ENCODE data around the gene SEC31B.

SEC31B gene, protein sequence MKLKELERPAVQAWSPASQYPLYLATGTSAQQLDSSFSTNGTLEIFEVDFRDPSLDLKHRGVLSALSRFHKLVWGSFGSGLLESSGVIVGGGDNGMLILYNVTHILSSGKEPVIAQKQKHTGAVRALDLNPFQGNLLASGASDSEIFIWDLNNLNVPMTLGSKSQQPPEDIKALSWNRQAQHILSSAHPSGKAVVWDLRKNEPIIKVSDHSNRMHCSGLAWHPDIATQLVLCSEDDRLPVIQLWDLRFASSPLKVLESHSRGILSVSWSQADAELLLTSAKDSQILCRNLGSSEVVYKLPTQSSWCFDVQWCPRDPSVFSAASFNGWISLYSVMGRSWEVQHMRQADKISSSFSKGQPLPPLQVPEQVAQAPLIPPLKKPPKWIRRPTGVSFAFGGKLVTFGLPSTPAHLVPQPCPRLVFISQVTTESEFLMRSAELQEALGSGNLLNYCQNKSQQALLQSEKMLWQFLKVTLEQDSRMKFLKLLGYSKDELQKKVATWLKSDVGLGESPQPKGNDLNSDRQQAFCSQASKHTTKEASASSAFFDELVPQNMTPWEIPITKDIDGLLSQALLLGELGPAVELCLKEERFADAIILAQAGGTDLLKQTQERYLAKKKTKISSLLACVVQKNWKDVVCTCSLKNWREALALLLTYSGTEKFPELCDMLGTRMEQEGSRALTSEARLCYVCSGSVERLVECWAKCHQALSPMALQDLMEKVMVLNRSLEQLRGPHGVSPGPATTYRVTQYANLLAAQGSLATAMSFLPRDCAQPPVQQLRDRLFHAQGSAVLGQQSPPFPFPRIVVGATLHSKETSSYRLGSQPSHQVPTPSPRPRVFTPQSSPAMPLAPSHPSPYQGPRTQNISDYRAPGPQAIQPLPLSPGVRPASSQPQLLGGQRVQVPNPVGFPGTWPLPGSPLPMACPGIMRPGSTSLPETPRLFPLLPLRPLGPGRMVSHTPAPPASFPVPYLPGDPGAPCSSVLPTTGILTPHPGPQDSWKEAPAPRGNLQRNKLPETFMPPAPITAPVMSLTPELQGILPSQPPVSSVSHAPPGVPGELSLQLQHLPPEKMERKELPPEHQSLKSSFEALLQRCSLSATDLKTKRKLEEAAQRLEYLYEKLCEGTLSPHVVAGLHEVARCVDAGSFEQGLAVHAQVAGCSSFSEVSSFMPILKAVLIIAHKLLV

DNA sequence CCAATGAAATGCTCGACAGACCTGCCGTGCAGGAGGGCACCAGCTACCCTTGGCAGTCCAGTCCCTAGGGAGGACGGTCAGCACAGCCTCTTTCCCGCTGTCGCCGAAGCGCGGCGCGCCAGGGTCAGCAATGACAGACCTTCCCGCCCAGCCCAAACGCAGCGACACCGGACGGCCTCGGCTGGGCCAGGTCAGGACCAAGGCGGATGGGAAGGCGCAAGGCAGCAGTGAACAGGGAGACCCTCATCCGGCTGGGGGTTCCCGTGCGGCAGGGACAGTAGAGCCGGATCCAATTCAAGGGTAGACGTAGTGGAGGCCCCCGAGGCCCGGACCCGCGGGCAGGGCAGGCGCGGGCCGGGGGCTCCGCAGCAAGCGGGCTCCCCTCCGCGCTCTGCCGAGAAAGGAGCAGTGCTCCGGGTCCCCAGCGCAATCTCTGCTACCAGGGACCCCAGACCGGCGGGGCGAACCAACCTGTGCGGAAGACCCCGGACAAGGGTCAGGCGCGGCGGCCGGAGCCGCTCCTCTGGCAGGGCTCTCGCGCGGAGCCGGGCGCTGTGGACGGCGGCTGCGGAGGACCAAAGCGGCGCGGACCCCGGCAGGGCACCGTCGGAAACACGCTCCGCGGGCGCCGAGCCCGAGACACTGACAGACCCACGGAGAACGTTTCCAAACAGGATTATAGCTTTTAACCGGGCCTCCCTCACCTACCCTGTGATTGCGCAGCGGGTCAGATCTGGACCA, at the start of gene SEC31B:
Gene SEC31B, minus strand, starts transcription at position 551 of the 741 bp plus-strand sequence. CDS start 2,909 bp downstream, outside the sequence.
- Histone ChIP-seq H3K27ac (ENCODE audit: low read depth, low read length) (no peak within 1 kb of the TSS), H3K4me2 (ENCODE audit: low read depth, low read length, poor library complexity, severe bottlenecking) (no peak within 1 kb of the TSS), H3K4me3 (ENCODE audit: insufficient read depth, low read length, poor library complexity, severe bottlenecking) (no peak within 1 kb of the TSS), H3K27me3 (ENCODE audit: low read length) (no peaks in the 10 kb centered on the region), H3K36me3 (ENCODE audit: low read length) (no peaks in the 10 kb centered on the region), H3K79me2 (ENCODE audit: insufficient read depth, low read length) (no peaks in the 10 kb centered on the region), H3K9ac (ENCODE audit: low read length) (no peak within 1 kb of the TSS), H4K20me1 (ENCODE audit: low read depth, low read length) (no peaks in the 10 kb centered on the region), H3K9me2 (replicated peaks; ENCODE audit: insufficient read depth, low read length) (no peaks in the 10 kb centered on the region), H3F3A (ENCODE audit: insufficient read depth) (no peaks in the 10 kb centered on the region; the same call in 1 of the 2 replicates), H3K9me3 (ENCODE audit: insufficient read depth, low read length) (no peaks in the 10 kb centered on the region), H2AFZ (ENCODE audit: low read depth, low read length, severe bottlenecking) (no peak within 1 kb of the TSS)
- TF ChIP-seq, protein P1, sequence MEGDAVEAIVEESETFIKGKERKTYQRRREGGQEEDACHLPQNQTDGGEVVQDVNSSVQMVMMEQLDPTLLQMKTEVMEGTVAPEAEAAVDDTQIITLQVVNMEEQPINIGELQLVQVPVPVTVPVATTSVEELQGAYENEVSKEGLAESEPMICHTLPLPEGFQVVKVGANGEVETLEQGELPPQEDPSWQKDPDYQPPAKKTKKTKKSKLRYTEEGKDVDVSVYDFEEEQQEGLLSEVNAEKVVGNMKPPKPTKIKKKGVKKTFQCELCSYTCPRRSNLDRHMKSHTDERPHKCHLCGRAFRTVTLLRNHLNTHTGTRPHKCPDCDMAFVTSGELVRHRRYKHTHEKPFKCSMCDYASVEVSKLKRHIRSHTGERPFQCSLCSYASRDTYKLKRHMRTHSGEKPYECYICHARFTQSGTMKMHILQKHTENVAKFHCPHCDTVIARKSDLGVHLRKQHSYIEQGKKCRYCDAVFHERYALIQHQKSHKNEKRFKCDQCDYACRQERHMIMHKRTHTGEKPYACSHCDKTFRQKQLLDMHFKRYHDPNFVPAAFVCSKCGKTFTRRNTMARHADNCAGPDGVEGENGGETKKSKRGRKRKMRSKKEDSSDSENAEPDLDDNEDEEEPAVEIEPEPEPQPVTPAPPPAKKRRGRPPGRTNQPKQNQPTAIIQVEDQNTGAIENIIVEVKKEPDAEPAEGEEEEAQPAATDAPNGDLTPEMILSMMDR (IDR thresholded peaks at IDR 0.05; ENCODE audit: insufficient read depth, low read length, poor library complexity, severe bottlenecking), result no peak
- TF ChIP-seq EZH2phosphoT487 (conservative IDR thresholded peaks at IDR 0.05; ENCODE audit: low read length), result no peak

DNA sequence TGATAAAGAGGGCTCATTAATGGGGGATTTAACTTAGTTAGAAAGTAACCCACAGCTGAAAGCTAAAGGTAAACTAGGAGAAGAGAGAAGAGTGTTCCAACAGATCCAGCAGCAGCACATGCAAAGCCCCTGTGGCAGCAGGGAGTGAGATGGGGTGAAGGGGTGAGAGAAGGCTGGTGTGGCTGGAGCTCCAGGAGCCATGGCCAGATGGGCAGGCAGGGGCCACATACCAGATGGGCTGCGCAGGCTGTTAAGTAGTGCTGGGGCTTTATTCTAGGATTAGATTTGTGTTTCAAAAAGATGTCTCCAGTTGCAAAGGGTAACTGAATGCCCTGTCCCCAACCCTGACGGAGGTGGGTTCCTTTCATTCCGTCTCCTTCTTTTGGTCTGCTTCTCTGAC, 49.3 kb upstream of the SEC31B start:
- no peak for TF ChIP-seq EZH2phosphoT487 (conservative IDR thresholded peaks at IDR 0.05; ENCODE audit: low read length)
- TF ChIP-seq, protein P1 (IDR thresholded peaks at IDR 0.05; ENCODE audit: insufficient read depth, low read length, poor library complexity, severe bottlenecking), result no peak
- no peaks in the 10 kb centered on the region for H3K27me3 ChIP-seq (ENCODE audit: low read length)
- H3K9me3 ChIP-seq (ENCODE audit: insufficient read depth, low read length), result no peaks in the 10 kb centered on the region

DNA sequence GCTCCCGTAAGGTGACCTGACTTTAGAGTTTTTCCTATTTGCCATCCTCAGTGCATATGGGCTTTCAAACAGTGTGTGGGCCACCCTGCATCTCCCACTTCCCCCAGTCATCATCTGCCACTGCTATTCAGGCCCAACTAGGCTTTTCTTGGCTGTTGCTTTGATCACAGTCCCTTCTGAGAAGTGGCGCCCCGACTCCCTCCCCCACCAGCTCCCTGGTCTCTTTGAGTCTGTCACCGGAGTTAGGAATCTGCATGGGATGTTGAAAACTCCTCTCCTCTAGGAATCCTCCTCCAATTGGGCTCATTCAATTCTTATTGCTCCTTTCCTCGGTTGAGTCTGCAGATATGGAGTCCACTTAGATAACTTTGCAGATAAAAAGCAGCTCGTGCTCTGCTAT, 48.2 kb upstream of the SEC31B start:
- Histone ChIP-seq H3K27me3 (ENCODE audit: low read length) (no peaks in the 10 kb centered on the region), H3K27ac (ENCODE audit: low read depth, low read length) (no peak overlapping the region), H2AFZ (ENCODE audit: low read depth, low read length, severe bottlenecking) (no peak overlapping the region)

More for the DNA sequence above, 49.3 kb upstream of the SEC31B start:
- Histone ChIP-seq H3K4me2 (ENCODE audit: low read depth, low read length, poor library complexity, severe bottlenecking) (no peak overlapping the region), H3K27ac (ENCODE audit: low read depth, low read length) (no peak overlapping the region), H3K36me3 (ENCODE audit: low read length) (no peaks in the 10 kb centered on the region), H3K9ac (ENCODE audit: low read length) (no peak overlapping the region), H3K9me2 (replicated peaks; ENCODE audit: insufficient read depth, low read length) (no peaks in the 10 kb centered on the region), H3K4me3 (ENCODE audit: insufficient read depth, low read length, poor library complexity, severe bottlenecking) (no peak overlapping the region), H2AFZ (ENCODE audit: low read depth, low read length, severe bottlenecking) (no peak overlapping the region), H4K20me1 (ENCODE audit: low read depth, low read length) (no peaks in the 10 kb centered on the region), H3K79me2 (ENCODE audit: insufficient read depth, low read length) (no peaks in the 10 kb centered on the region), H3F3A (ENCODE audit: insufficient read depth) (no peaks in the 10 kb centered on the region)

More for the DNA sequence above, 48.2 kb upstream of the SEC31B start:
- H3K36me3 ChIP-seq (ENCODE audit: low read length), result no peaks in the 10 kb centered on the region
- no peaks in the 10 kb centered on the region for H3F3A ChIP-seq (ENCODE audit: insufficient read depth)
- no peaks in the 10 kb centered on the region for H3K79me2 ChIP-seq (ENCODE audit: insufficient read depth, low read length)
- H3K9ac ChIP-seq (ENCODE audit: low read length), result no peak overlapping the region
- no peaks in the 10 kb centered on the region for H4K20me1 ChIP-seq (ENCODE audit: low read depth, low read length)
- H3K4me3 ChIP-seq (ENCODE audit: insufficient read depth, low read length, poor library complexity, severe bottlenecking), result no peak overlapping the region
- H3K4me2 ChIP-seq (ENCODE audit: low read depth, low read length, poor library complexity, severe bottlenecking), result no peak overlapping the region
- no peaks in the 10 kb centered on the region for H3K9me2 ChIP-seq (replicated peaks; ENCODE audit: insufficient read depth, low read length)
- no peaks in the 10 kb centered on the region for H3K9me3 ChIP-seq (ENCODE audit: insufficient read depth, low read length)
- no peak for TF ChIP-seq EZH2phosphoT487 (conservative IDR thresholded peaks at IDR 0.05; ENCODE audit: low read length)
- TF ChIP-seq, protein P1 (IDR thresholded peaks at IDR 0.05; ENCODE audit: insufficient read depth, low read length, poor library complexity, severe bottlenecking), result no peak
